ENCODE measurements around the gene RALGAPA1. TPM values are rescaled to one million over a fixed set of nuclear protein-coding genes. Genes with fewer than 3 reads are reported as not detected.

Gene RALGAPA1
- total RNA-seq = 14.5 and 34.3 TPM in 2 replicates

DNA sequence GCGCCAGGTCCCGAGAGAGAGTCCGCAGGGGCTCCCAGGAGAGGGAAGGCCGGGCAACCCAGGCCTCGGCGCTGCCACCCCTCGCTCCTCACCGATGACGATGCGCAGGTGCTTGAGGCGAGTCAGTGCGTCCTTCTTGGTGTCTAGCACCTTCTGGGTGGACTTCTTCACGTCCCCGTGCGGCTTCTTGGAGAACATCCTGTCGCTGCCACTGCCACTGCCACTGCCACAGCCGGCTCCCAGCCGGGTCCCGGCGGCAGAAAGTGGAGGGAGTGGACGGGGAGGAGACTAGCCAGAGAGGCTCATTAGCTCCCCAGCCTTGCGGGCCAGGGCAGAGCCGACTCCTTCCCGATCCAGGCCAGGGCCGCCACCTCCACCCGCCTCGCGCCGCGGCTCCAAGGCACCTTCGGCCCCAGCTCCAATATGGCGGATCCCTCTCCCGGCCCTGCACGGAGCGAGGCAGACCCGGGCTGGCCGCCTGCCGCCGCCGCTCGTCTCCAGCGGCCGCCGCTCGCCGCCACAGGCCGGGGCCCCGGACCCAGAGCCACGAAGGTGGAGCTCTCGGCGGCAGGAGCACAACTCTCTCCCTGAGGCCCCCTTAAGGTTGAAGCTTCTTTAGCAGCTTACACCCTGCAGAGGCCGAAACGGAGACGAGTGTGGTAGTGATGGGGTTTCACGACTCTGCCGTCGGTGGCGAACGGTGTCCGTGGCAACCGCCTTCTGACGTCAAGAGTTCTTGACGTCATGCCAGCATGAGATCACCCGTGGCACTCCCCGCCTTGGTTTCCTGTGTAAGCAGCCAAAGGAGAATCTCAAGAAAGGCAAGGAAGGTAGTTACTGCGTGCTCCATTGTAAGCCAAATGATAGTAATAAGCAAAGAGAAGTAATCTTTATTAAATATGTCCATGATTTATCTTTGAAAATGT lies at the start of gene RALGAPA1:
RALGAPA1 (minus strand) TSS at position 658 of the 926 bp plus-strand sequence; CDS start at position 198, 460 bp downstream.

GRCh38 chr14:35826218-35826951 lies 17.3 kb upstream of the RALGAPA1 start, which contains the start of gene BRMS1L:
BRMS1L (plus strand) TSS chr14:35826338; CDS start chr14:35826517, 179 bp downstream.

GRCh38 chr14:35533357-35534207 lies 275.5 kb downstream of the RALGAPA1 start, which contains the start of gene INSM2:
INSM2 (plus strand) TSS chr14:35534164; CDS start chr14:35534253, 89 bp downstream.

Other genes with a start within 250 kb of the RALGAPA1 start
- 3.1 and 4.3 TPM in 2 replicates for gene BRMS1L, start 17.0 kb upstream of the RALGAPA1 start, total RNA-seq